NCI-H1417 (cell line): ENCODE measurements around the gene MINDY1.

Source experiments
- DNase-seq, 3 experiments: peaks; one replicate each; lab custom pipeline; 2025; lab: John Stamatoyannopoulos, UW

Gene MINDY1

GRCh38 chr1:150985179-150985825 is 21.4 kb downstream of the MINDY1 start:
- DNase-seq = no peak

- DNase-seq = peak; percentile 56 to 68 (median 63)
Observed at GRCh38 chr1:150981805-150982712, 24.6 kb downstream of the MINDY1 start, which contains the start of gene ANXA9. Gene ANXA9 (plus strand): TSS chr1:150982292. CDS start chr1:150983106, 814 bp downstream.

DNA sequence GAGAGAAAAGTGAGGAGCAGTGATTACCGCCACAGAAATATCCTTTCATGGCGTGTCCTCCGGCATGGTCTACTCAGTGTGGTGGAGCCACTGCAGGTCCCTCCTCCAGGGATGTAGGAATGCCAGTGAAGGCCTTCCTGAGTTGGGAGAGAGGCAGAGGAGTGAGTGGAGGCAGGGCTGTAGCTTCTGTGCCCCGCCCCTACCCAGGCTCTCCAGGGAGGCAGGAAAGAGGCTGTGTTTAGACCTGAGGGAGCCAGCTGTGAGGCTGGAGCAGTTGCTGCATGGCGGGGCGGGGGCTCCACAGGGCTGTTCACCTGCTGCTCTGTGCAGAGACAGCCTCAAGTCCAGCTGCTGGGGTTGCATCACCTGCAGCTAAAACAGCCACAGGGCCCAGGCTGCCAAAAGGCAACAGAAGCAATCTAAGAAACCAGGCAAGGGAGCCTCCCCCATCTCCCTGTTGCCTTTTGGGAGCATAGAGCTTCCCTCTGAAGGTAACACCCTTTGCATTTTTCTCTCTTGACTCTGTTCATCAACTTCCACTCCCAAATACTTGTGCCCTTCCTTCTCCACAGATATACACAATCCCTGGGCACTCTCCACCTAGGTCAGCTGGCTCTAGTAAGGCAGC is 25.4 kb downstream of the MINDY1 start:
- DNase-seq = peak; percentile 85 to 98 (median 93)

DNA sequence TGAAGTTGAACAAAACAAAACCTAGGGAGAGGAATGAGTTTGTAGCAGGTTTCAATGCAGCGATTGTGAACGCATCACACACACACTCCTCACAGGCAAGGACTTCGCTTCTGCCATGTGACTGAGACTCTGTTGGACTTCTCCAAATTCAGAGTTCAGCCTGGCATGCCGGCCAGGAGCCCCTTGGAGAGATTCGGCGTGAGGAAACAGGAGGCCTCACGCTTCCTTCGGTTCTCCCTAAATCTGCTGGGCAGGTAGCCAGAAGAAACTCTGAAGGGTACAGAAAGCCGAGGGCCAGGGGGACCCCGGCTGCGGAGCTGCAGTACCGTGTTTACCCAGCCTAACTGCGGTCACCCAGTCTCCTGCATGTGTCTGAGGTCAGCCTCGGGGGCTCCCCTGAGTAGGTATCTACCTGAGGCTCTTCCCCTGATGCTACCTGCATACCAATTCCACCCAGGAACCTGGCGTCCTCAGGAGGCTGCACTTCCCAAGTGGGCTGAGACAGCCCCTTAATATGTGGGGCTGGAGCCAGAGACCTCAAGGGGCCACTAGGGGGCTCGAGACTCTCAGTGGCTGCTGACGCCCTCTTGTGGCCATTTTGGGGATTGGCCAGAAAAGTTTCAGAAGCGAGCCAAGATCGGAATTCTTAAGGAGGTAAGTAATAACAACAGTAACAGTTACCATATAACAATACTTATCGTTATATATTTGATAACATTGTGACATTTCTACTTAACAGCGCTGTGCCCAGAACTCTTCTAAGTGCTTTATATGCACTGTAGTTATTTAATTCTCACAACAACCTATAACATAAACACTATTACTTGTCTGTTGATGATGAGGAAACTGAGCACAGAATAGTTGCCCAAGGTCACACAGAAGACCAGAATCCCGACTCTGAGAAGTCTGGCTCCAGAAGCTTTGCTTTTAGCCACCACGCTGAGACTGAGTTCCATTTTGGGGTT is 27.3 kb downstream of the MINDY1 start:
- DNase-seq = peak; percentile 82 to 99 (median 92)

GRCh38 chr1:150976879-150977694 is 29.6 kb downstream of the MINDY1 start:
- DNase-seq = no peak

DNA sequence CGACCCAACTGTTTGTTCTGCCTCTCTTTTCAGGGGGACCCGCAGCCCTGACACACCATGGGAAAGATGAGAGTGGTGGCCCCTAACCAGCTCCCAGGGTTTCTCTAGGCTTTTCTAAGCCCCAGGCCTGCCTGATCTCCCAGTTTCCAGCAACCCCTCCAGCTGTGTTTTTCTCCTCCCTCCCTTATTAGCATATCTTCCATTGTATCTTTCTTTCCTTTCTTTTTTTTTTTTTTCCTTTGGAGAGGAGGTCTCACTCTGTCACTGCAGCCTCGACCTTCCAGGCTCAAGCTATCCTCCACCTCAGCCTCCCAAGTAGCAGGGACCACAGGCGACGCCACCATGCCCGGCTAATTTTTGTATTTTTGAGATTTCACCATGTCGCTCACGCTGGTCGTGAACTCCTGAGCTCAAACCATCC is 30.3 kb downstream of the MINDY1 start:
- DNase-seq = no peak

GRCh38 chr1:150974580-150975478 is 31.9 kb downstream of the MINDY1 start, which contains the start of gene CERS2:
Gene CERS2 (minus strand): TSS chr1:150974835. CDS start chr1:150969090, 5,745 bp downstream.
- DNase-seq = peak; percentile 82 to 94 (median 89)

DNA sequence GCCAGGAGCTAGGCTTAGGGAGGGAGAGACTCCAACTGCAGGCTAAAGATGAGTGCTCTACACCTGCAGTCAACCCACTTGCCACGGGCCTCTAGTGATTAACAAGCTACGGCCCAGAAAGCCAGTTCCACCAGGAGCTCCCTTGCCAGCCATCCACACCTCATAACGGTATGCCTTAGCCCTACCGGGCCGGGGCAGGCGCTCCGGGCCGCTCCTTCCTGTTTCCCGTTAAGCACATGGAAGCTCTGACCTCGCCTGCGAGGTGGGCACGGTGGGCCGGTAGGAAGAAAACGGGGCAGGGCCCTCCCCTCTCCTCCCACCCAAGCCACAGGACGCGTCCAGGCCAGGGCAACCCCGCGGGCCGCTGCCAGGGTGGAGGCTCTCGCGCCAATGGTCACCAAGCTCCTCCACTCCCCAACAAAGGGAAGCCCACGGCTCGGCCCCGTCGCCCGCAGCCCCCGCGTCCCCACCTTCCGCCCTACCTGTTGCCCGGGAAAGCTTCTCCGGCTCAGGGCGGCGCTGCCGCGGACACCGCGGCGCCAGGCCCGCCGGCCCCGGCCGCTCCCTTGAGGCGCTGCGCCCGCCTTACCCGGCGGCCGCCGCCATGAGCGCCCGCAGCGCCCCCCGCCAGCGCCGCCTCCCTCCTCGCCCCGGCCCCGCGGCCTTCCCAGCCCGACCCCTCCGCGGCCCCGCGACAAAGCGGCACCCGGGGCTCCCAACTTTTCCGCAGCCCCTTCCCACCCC is 32.7 kb downstream of the MINDY1 start:
- peak; percentile 67 to 89 (median 76) for DNase-seq

- no peak for DNase-seq
Observed at GRCh38 chr1:150973258-150973835, 33.4 kb downstream of the MINDY1 start.

DNA sequence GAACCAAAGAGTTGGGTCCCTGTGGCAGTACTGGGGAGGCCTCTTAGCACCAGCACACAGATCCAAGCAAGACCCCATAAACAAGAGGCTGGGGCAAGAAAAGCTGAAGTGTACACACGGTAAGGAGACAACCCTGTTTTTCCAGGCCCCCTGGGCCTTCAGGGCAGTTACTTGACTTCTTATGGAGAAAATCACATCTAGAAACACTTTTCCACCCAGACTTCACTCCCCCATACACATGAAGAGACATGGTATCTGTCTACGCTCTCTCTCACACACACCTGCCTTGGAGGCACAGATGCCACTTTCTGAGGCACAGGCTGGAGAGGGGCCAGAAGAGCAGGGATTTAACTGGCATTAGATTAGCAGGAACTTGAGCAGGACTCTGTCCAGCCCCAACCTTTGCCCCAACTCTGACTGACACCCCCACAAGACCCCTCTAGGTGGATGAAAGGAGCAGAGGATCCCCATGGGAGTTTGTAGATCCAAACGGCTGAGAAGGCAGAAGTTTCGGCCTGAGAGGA is 34.2 kb downstream of the MINDY1 start:
- no peak for DNase-seq

GRCh38 chr1:150971583-150972416 is 34.9 kb downstream of the MINDY1 start:
- DNase-seq = no peak

DNA sequence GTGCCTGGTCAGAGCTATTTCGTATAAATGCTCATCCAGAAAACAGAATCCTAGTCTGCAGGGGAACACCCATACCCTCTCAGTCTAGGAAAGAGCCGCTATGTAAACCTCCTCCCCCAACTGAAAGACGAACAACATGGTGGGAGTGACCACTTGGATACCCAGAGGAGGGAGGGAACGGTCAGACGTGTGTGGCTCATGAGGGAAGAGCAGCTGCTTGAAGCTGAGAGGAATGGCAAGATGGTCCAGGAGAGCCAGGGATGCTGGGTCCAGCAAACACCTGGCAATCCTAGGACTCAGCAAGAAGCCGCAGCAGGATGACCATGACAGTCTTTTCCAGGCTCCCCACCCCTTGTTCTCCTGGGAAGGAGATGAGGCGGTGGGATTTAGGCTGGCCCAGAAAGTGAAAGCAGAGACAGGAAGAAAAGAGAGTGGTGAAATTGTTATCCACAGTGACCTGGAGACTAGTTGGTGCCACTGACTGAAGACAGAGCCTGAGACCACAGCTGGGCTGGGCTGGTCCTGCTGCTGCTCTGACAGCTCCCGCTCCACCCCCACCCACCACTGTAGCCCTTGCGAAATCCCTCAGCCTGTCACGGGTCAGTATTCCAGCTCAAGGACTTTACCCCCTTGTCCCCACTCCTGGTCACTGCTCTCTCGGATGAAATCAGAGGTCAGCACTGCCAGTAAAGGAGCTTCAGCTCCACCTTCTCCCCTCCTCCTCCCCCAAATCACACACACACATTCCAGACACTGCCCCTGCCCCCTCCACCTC is 35.7 kb downstream of the MINDY1 start:
- DNase-seq = no peak

DNA sequence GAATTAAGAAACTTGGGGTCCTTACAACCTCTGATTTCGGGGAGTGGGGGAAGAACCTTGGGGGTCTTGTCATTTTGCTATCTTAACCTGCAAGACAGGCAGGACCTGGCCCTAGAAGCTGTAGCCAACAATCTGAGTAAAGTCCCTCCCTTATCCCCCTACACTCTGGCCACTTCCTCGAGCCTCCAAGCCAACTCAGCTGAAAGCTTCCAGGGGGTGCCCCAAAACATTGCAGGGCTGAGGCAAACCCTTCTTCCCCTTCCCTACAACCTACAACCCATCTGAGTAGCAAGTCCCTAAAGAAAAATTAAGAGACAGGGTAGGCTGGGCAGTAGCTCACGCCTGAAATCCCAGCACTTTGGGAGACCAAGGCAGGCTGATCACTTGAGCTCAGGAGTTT is 37.1 kb downstream of the MINDY1 start:
- no peak for DNase-seq

GRCh38 chr1:150968491-150968890 is 38.2 kb downstream of the MINDY1 start:
- no peak for DNase-seq

GRCh38 chr1:150967936-150968335 is 38.8 kb downstream of the MINDY1 start:
- no peak for DNase-seq

GRCh38 chr1:150966011-150966410 is 40.7 kb downstream of the MINDY1 start:
- no peak for DNase-seq
